ENCODE results near the gene ABCA2.
A peak's percentile ranks its signal among the peaks of the same experiment; 100 is the strongest.
"Not testable (repeated sequence)": the region's sequence is repeated elsewhere in the genome, so short reads cannot be mapped to it uniquely, and the experiment has no call there.

The ABCA2 gene

GRCh38 chr9:137034709-137035506, 6.9 kb upstream of the ABCA2 start:
- TF ChIP-seq CTCF (IDR thresholded peaks at IDR 0.05; ENCODE audit: insufficient read depth, low read length, poor library complexity, severe bottlenecking) (peak; percentile 90), EZH2phosphoT487 (conservative IDR thresholded peaks at IDR 0.05; ENCODE audit: low read length) (no peak)
- no peak overlapping the region for H2AFZ ChIP-seq (ENCODE audit: low read depth, low read length, severe bottlenecking)

GRCh38 chr9:137034039-137034708, 6.1 kb upstream of the ABCA2 start:
- Histone ChIP-seq H3F3A (ENCODE audit: insufficient read depth) (no peaks in the 10 kb centered on the region), H3K27me3 (ENCODE audit: low read length) (no peaks in the 10 kb centered on the region), H3K9me3 (ENCODE audit: insufficient read depth, low read length) (no peaks in the 10 kb centered on the region), H3K4me3 (ENCODE audit: insufficient read depth, low read length, poor library complexity, severe bottlenecking) (no peak overlapping the region), H3K27ac (ENCODE audit: low read depth, low read length) (no peak overlapping the region), H2AFZ (ENCODE audit: low read depth, low read length, severe bottlenecking) (no peak overlapping the region), H3K4me2 (ENCODE audit: low read depth, low read length, poor library complexity, severe bottlenecking) (no peak overlapping the region), H3K9me2 (replicated peaks; ENCODE audit: insufficient read depth, low read length) (no peaks in the 10 kb centered on the region), H4K20me1 (ENCODE audit: low read depth, low read length) (no peaks in the 10 kb centered on the region), H3K79me2 (ENCODE audit: insufficient read depth, low read length) (no peaks in the 10 kb centered on the region), H3K9ac (ENCODE audit: low read length) (no peak overlapping the region), H3K36me3 (ENCODE audit: low read length) (no peaks in the 10 kb centered on the region)
- TF ChIP-seq CTCF (IDR thresholded peaks at IDR 0.05; ENCODE audit: insufficient read depth, low read length, poor library complexity, severe bottlenecking), result no peak
- TF ChIP-seq EZH2phosphoT487 (conservative IDR thresholded peaks at IDR 0.05; ENCODE audit: low read length), result no peak

More at GRCh38 chr9:137034709-137035506, 6.9 kb upstream of the ABCA2 start:
- Histone ChIP-seq H3K9me2 (replicated peaks; ENCODE audit: insufficient read depth, low read length) (no peaks in the 10 kb centered on the region), H3K4me3 (ENCODE audit: insufficient read depth, low read length, poor library complexity, severe bottlenecking) (no peak overlapping the region), H3K9me3 (ENCODE audit: insufficient read depth, low read length) (no peaks in the 10 kb centered on the region), H3K79me2 (ENCODE audit: insufficient read depth, low read length) (no peaks in the 10 kb centered on the region), H3K27me3 (ENCODE audit: low read length) (no peaks in the 10 kb centered on the region), H3K27ac (ENCODE audit: low read depth, low read length) (no peak overlapping the region), H3K9ac (ENCODE audit: low read length) (no peak overlapping the region), H3K36me3 (ENCODE audit: low read length) (no peaks in the 10 kb centered on the region), H3F3A (ENCODE audit: insufficient read depth) (no peaks in the 10 kb centered on the region), H3K4me2 (ENCODE audit: low read depth, low read length, poor library complexity, severe bottlenecking) (no peak overlapping the region), H4K20me1 (ENCODE audit: low read depth, low read length) (no peaks in the 10 kb centered on the region)

GRCh38 chr9:137033481-137033880, 5.4 kb upstream of the ABCA2 start:
- not testable (repeated sequence) for H3K79me2 ChIP-seq (ENCODE audit: insufficient read depth, low read length); H3K9me2 ChIP-seq (replicated peaks; ENCODE audit: insufficient read depth, low read length); H3K36me3 ChIP-seq (ENCODE audit: low read length); H2AFZ ChIP-seq (ENCODE audit: low read depth, low read length, severe bottlenecking); H3K4me2 ChIP-seq (ENCODE audit: low read depth, low read length, poor library complexity, severe bottlenecking); H3K27me3 ChIP-seq (ENCODE audit: low read length); H3K9me3 ChIP-seq (ENCODE audit: insufficient read depth, low read length); H4K20me1 ChIP-seq (ENCODE audit: low read depth, low read length); H3K9ac ChIP-seq (ENCODE audit: low read length); H3F3A ChIP-seq (ENCODE audit: insufficient read depth); H3K27ac ChIP-seq (ENCODE audit: low read depth, low read length); H3K4me3 ChIP-seq (ENCODE audit: insufficient read depth, low read length, poor library complexity, severe bottlenecking)

- Histone ChIP-seq H3K27ac (ENCODE audit: low read depth, low read length) (no peak overlapping the region), H3F3A (ENCODE audit: insufficient read depth) (no peaks in the 10 kb centered on the region), H3K4me3 (ENCODE audit: insufficient read depth, low read length, poor library complexity, severe bottlenecking) (no peak overlapping the region), H3K4me2 (ENCODE audit: low read depth, low read length, poor library complexity, severe bottlenecking) (no peak overlapping the region), H3K9me3 (ENCODE audit: insufficient read depth, low read length) (no peaks in the 10 kb centered on the region), H4K20me1 (ENCODE audit: low read depth, low read length) (no peaks in the 10 kb centered on the region), H3K79me2 (ENCODE audit: insufficient read depth, low read length) (no peaks in the 10 kb centered on the region), H3K9me2 (replicated peaks; ENCODE audit: insufficient read depth, low read length) (no peaks in the 10 kb centered on the region), H3K9ac (ENCODE audit: low read length) (no peak overlapping the region), H3K36me3 (ENCODE audit: low read length) (no peaks in the 10 kb centered on the region), H3K27me3 (ENCODE audit: low read length) (no peaks in the 10 kb centered on the region), H2AFZ (ENCODE audit: low read depth, low read length, severe bottlenecking) (no peak overlapping the region)
- no peak for TF ChIP-seq CTCF (IDR thresholded peaks at IDR 0.05; ENCODE audit: insufficient read depth, low read length, poor library complexity, severe bottlenecking)
- no peak for TF ChIP-seq EZH2phosphoT487 (conservative IDR thresholded peaks at IDR 0.05; ENCODE audit: low read length)
Observed at GRCh38 chr9:137032858-137033257, 4.8 kb upstream of the ABCA2 start.
